Cerebellar nuclear complex (tissue), 1 donor: ENCODE results near the gene PRM1.

ENCODE experiments used
- DNase-seq, 2 experiments: peaks; one replicate each; lab custom pipeline; 2025; lab: John Stamatoyannopoulos, UW

PRM1 gene

DNA sequence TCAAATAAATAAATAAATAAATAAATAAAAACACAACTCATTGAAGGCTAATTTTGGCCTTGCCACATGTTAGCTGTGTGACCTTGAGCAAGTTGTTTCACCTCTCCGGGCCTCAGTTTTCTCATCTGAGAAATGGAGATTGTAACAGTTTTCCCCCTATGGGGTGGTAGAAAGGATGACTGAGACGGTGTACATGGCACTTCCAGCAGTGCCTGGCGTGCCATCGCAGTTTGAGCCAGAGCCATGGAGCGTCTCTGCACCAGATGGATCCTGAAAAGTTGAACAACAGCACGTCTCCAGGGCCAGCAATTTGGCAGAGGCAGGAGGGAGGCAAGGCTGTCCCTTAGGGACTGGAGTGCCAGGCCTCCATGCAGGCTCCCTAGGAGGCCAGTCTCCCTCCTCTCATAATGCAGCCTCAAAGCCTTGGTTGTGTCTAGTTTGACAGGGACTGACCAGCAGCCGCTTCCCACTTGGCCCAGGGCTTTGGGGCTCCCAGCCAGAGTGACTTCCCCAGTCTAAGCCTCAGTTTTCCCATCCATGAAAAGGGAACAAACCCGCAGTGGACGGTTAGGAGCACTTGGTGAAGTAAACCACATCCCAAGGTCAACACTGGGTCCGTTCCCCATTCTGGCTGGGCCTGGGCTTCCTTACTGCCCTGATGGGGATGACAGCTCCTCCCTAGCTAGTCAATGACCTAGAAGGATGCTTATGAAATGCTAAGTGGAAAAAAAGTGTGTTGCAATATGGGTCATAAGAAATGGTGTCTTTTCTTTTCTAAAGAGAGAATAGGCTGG, 44.5 kb downstream of the PRM1 start:
- no peak for DNase-seq

DNA sequence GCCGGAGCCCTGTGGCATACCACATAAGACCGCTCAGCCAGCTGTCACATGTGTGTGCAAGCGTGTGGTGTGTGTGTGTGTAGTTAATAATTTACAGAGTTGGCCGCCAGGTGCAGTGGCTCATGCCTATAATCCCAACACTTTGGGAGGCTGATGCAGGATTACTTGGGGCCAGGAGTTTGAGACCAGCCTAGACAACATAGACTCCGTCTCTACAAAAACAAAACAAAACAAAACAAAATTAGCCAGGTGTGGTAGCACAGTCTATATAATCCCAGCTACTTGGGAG, 45.5 kb downstream of the PRM1 start:
- DNase-seq: no peak

GRCh38 chr16:11234884-11235702, 46.0 kb downstream of the PRM1 start:
- DNase-seq: no peak

GRCh38 chr16:11233727-11234376, 47.3 kb downstream of the PRM1 start:
- DNase-seq: no peak

GRCh38 chr16:11232852-11233726, 48.0 kb downstream of the PRM1 start:
- no peak for DNase-seq

GRCh38 chr16:11232302-11232851, 48.8 kb downstream of the PRM1 start:
- DNase-seq: no peak

GRCh38 chr16:11231367-11231970, 49.7 kb downstream of the PRM1 start:
- no peak for DNase-seq
